PFSK-1 (cell line): ENCODE data around the gene DR1.

ENCODE experiments used
- POLR2AphosphoS5 ChIP-seq: IDR thresholded peaks from 2 replicates; pipeline ENCODE4 v1.6.1; 2012; ENCODE audit warnings: low read depth, mild to moderate bottlenecking, control low read depth, low read length, moderate library complexity
- REST ChIP-seq, 2 experiments: IDR thresholded peaks; 2 replicates each; pipeline versions ENCODE4 v1.6.1 to v1.8.0; 2011 to 2012; ENCODE audit warnings: low read depth in 2 of 2, low read length in 2 of 2, control low read depth in 1 of 2, inconsistent platforms in 1 of 2, mild to moderate bottlenecking in 1 of 2, moderate library complexity in 1 of 2; ENCODE audit not compliant: insufficient read depth in 1 of 2

- no peak for TF ChIP-seq POLR2AphosphoS5
- TF ChIP-seq REST (IDR thresholded peaks at IDR 0.05; ENCODE audit: insufficient read depth in 1 of 2, low read depth in 2 of 2, low read length in 2 of 2) = no peak
These were observed 7.6 kb downstream of the DR1 start for GRCh38 chr1:93353286-93353685.
